Measurements from ENCODE around the gene NPAS4.

The NPAS4 gene

GRCh38 chr11:66414120-66414934 lies 6.5 kb upstream of the NPAS4 start:
- H3K27me3 ChIP-seq: no peaks in the 10 kb centered on the region
- TF ChIP-seq CTCF (IDR thresholded peaks at IDR 0.05; ENCODE audit: low read depth, low read length): no peak
- H3K4me3 ChIP-seq (ENCODE audit: low read depth, low read length): no peak overlapping the region
- H3K4me1 ChIP-seq: peaks cover 5% of the 10 kb centered on the region
- no peaks in the 10 kb centered on the region for H3K9me3 ChIP-seq
- no peak for DNase-seq
- no peaks in the 10 kb centered on the region for H3K36me3 ChIP-seq

- H3K27me3 ChIP-seq: peaks cover 4% of the 10 kb centered on the region
- no peak overlapping the region for H3K4me3 ChIP-seq (ENCODE audit: low read depth, low read length)
- H3K36me3 ChIP-seq: no peaks in the 10 kb centered on the region
- no peak for TF ChIP-seq CTCF (IDR thresholded peaks at IDR 0.05; ENCODE audit: low read depth, low read length)
- no peak for DNase-seq
- no peaks in the 10 kb centered on the region for H3K9me3 ChIP-seq
- peaks cover 4% of the 10 kb centered on the region for H3K4me1 ChIP-seq
Observed at GRCh38 chr11:66415423-66415822, 5.4 kb upstream of the NPAS4 start.

GRCh38 chr11:66417000-66417399 lies 3.8 kb upstream of the NPAS4 start:
- no peaks in the 10 kb centered on the region for H3K9me3 ChIP-seq
- no peak for DNase-seq
- H3K4me1 ChIP-seq: peaks cover 4% of the 10 kb centered on the region
- peaks cover 20% of the 10 kb centered on the region for H3K27me3 ChIP-seq
- TF ChIP-seq CTCF (IDR thresholded peaks at IDR 0.05; ENCODE audit: low read depth, low read length): no peak
- no peaks in the 10 kb centered on the region for H3K36me3 ChIP-seq
- H3K4me3 ChIP-seq (ENCODE audit: low read depth, low read length): no peak overlapping the region

GRCh38 chr11:66418168-66418985 lies 2.5 kb upstream of the NPAS4 start:
- Histone ChIP-seq H3K4me3 (ENCODE audit: low read depth, low read length) (no peak overlapping the region), H3K4me1 (peaks cover 4% of the 10 kb centered on the region), H3K9me3 (no peaks in the 10 kb centered on the region), H3K27me3 (peaks cover 27% of the 10 kb centered on the region), H3K36me3 (no peaks in the 10 kb centered on the region)
- DNase-seq: peak; percentile 82
- TF ChIP-seq CTCF (IDR thresholded peaks at IDR 0.05; ENCODE audit: low read depth, low read length): peak; percentile 67

- no peak for TF ChIP-seq CTCF (IDR thresholded peaks at IDR 0.05; ENCODE audit: low read depth, low read length)
- no peak overlapping the region for H3K4me3 ChIP-seq (ENCODE audit: low read depth, low read length)
- peaks cover 4% of the 10 kb centered on the region for H3K4me1 ChIP-seq
- no peak for DNase-seq
- no peaks in the 10 kb centered on the region for H3K36me3 ChIP-seq
- peaks cover 27% of the 10 kb centered on the region for H3K27me3 ChIP-seq
- no peaks in the 10 kb centered on the region for H3K9me3 ChIP-seq
Observed at GRCh38 chr11:66418986-66419308, 1.9 kb upstream of the NPAS4 start.

GRCh38 chr11:66419825-66420224 lies 1.0 kb upstream of the NPAS4 start:
- peak overlapping the region; percentile 68 for H3K4me3 ChIP-seq (ENCODE audit: low read depth, low read length)
- TF ChIP-seq CTCF (IDR thresholded peaks at IDR 0.05; ENCODE audit: low read depth, low read length): no peak
- no peaks in the 10 kb centered on the region for H3K36me3 ChIP-seq
- peaks cover 27% of the 10 kb centered on the region for H3K27me3 ChIP-seq
- peak; percentile 85 for DNase-seq
- no peaks in the 10 kb centered on the region for H3K9me3 ChIP-seq
- H3K4me1 ChIP-seq: peaks cover 4% of the 10 kb centered on the region

All from BE2C (cell line).